RCC 7860 (cell line): ENCODE results near the gene GPR171.
"Not testable (repeated sequence)": the region's sequence is repeated elsewhere in the genome, so short reads cannot be mapped to it uniquely, and the experiment has no call there.

Experiments
- DNase-seq: peaks from one replicate; pipeline ENCODE4 v3.0.0-alpha.2; 2015; ENCODE audit warnings: low spot score
- FAIRE-seq: peaks from 2 replicates; lab custom pipeline; 2012; peaks lifted over from hg19 to GRCh38; lab: Jason Lieb, UNC

The GPR171 gene, protein sequence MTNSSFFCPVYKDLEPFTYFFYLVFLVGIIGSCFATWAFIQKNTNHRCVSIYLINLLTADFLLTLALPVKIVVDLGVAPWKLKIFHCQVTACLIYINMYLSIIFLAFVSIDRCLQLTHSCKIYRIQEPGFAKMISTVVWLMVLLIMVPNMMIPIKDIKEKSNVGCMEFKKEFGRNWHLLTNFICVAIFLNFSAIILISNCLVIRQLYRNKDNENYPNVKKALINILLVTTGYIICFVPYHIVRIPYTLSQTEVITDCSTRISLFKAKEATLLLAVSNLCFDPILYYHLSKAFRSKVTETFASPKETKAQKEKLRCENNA

DNA sequence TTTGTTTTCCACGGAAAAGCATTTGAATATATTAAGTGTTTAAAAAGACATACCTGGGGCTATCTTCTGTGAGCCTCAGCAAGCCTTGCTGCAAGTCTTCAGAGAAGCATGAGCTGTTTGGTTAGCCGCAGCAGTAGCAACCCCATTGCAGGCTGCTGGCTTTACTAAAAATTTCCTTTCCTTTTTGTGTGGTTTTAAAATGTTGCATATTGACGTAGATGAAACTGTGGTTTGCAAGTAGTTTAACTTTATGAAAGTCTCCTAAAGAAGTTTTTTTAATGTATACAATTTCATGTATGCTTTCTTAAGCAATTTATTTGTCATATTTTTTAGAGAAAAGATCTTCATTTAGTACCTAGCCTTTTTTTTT is at the start of gene GPR171:
TSS of gene GPR171 (minus strand) at position 166 of the 370 bp plus-strand sequence. CDS start 3,830 bp downstream, outside the sequence.
- FAIRE-seq (no peak), DNase-seq (no peak)

DNA sequence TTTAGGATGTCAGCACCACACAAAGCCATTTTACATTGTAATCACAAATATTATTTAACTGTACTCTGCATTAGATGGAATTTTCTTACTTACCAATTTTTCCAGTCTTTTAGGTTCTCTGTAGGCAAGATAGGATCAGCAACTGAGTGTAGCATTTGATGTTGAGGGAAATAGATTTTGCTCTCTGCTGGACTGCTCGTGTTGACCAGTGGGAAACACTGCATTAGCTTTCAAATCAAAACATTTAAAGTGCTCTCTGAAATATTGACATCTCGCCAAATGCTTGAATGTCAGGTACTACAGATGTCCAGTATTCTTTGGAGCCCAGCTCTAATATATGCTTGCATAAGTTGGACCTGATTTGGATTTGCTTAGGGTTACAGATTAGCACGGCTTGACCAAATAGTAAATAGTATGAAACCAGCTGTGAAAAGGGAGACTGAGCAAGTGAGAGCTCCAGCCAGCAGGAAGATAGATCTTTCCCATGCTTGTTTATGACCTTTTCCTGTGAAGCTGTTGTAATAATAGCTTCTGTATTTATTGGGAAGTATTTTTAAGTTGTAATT is 45.8 kb upstream of the GPR171 start:
- no peak for FAIRE-seq
- DNase-seq = no peak

DNA sequence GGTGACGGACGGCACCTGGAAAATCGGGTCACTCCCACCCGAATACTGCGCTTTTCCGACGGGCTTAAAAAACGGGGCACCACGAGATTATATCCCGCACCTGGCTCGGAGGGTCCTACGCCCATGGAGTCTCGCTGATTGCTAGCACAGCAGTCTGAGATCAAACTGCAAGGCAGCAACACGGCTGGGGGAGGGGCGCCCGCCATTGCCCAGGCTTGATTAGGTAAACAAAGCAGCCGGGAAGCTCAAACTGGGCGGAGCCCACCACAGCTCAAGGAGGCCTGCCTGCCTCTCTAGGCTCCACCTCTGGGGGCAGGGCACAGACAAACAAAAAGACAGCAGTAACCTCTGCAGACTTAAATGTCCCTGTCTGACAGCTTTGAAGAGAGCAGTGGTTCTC is 39.0 kb upstream of the GPR171 start:
- not testable (repeated sequence) for DNase-seq, FAIRE-seq

DNA sequence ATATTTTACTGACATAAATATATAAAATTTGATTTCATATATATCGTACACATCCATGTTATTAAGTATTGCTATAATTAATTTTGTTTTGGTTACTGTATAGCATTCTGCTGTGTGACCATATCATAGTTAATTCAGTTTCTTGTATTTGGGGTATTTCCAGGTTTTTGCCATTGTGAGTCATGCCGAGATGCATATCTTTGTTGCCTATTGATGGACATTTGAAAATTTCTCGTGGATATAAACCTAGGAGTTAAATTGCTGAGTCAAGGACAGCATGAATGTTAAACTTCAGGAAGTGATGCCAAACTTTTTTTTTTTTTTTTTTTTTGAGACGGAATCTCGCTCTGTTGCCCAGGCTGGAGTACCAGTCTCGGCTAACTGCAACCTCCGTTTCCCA is 33.7 kb upstream of the GPR171 start:
- FAIRE-seq (peak; percentile 46), DNase-seq (no peak)

DNA sequence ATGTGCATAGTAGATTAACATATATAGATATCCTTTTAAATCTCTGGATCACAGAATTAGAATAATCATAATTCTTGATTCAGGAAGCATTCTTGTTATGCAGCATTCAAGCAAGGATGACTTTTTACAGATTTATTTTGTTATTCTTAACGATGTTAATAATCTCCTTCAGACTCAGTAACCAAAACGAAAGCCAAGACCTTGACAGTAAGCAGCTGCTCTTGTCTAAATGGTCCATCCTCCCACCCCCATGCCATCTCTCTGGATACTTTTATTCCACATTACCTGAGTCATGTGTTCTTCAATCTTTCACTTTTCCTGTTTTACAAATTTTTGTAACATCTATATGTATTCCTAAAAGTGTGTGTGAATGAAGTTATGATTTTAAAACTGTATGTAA is 33.3 kb upstream of the GPR171 start:
- DNase-seq (no peak), FAIRE-seq (no peak)

DNA sequence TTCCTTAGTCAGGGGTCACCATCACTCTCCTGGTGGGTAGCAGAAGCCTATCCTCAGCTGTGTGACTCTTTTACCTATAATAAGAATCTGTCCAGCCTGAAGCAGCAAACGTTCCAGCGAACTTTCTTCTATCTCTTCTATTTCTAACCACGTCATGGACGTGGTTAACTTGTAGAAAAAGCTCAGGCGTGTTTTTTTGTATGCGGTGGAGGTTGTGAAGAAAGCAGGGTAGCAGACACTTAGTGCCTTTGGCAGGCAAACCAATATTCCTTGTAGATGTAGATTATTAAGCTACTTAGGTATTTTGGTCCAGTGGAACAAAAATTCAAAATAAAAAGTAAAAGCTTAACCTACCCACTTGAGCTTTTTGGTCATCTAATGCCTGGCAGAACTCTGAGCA is 31.8 kb upstream of the GPR171 start:
- DNase-seq (no peak), FAIRE-seq (no peak)

DNA sequence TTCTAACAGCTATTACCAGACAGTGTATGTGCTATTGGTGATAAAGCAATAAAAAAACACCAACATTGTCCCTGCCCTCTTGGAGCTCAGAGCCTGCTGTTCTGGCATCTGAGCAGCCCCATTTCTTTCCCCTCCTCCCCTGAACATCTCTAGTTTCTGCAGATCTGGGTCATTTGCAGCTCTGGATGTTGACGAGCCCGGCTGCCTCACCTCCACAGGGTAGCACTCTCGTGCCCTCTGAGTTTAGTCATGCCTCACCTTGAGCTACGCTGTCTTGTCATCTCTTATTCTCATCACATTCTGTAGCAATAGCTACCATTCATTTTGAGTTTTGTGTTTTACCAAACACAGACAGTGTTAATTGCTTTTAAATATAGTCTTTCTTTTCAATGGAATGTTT is 30.0 kb upstream of the GPR171 start:
- FAIRE-seq = no peak
- no peak for DNase-seq

DNA sequence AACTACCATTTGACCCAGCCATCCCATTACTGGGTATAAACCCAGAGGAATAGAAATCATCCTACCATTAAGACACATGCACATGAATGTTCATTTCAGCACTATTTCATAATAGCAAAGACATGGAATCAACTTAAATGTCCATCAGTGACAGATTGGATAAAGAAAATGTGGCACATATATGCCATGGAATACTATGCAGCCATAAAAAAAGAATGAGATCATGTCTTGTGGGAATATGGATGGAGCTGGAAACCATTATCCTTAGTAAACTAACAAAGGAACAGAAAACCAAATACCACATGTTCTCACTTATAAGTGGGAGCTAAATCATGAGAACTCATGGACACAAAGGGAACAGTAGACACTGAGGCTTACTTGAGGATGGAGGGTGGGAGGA is 29.4 kb upstream of the GPR171 start:
- DNase-seq, FAIRE-seq: not testable (repeated sequence)

DNA sequence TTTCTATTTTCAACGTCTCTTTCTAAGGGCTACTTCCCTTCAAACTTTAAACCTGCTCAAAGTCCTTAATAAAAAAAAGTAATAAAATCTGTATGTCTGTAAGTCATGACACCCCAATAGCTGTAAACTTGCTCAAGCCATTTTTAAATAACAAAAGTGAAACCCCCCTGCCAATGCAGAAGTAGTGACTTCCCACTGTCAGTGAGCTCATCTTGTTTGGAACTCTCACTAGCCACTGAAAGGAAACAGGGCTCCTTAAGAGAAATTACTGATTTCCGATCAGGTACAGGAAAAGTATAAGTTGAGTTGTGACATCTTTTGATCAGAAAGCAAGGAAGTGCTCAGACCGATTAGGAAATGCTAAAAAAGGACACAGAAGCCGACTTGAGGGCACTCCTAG is 27.6 kb upstream of the GPR171 start:
- DNase-seq = no peak
- FAIRE-seq = no peak

DNA sequence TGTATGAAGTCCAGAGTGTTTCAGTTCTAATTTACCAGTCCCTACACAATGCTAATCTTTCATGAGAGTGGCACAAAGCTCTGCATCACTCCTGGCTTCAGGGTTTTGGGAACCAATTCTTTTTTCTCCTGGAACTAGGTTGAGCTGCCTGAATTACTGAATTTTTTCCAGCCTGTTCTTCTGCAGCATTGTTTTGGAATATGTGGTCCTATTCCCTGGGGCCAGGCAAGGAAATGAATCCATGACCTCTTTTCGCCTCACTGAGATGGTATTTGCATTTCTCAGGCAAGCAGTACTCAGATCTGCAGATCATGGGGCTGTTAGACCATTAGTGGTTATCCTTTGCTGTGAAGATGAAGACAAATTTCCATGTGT is 25.6 kb upstream of the GPR171 start:
- FAIRE-seq = peak; percentile 68

DNA sequence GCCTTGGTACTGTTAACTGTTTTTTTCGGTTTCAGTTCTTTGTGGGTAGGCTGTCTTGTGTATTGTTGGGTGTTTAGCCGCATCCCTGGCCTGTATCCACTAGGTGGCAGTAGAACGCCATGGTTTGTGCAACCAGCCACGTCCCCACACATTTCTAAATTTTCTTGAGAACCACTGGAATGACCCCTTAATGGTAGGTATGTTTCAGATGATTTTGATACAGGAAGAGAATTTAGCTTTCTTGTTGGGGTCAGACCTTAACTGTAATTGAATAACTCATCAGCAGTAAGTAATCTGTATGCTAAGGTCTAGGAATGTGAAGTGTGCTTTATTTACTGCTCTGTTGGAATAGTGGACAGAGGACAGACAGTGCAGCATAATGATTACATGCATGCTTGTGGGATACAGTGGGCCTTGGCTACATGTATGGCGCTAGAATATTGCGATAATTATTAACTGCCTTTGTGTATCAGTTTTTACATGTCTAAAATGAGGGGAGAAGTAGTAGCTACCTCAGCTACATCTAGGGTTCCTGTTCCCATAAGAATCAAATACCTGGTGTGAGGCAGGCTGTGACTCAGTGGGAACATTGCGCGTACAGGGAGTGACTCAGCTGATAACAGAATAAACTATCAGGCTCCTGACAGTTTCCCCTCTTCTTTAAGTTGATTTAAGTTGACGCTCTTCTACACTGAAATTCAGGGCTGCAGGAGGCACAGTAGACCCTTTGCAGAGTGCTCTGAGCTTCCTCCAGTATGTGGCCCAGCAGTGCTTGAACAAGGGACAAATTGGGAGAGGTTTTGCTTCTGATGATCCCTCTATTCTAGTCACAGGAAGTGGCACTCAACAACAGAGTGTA is 25.0 kb upstream of the GPR171 start:
- peak; percentile 88 for FAIRE-seq
- DNase-seq = peak; percentile 81

More for the DNA sequence above, 25.6 kb upstream of the GPR171 start:
- peak; percentile 43 for DNase-seq

DNA sequence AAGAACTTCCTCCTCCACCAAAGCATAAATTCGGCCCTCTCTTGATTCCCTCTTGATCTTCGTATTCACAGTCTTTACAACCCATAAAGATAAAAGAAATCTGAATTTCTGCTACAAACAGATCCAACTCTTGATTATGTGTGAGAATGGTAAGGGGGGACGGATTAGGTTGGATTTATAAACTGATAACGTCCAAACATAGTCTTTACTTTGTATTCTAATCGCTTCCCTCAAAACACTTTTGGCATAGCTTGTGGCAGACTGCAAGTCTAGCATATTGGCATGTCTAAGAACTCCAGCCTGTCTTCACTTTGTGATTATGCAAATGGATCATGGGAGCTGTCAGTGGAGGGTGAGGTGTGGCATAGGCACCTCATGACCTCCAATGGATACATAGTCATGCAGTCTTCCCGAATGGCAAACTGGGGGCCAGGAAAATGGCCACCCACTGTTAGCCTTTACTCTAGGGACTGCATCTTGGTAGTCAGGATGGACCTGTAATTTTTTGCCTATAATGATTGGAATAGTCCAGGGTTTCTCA is 24.3 kb upstream of the GPR171 start:
- DNase-seq (no peak), FAIRE-seq (no peak)

DNA sequence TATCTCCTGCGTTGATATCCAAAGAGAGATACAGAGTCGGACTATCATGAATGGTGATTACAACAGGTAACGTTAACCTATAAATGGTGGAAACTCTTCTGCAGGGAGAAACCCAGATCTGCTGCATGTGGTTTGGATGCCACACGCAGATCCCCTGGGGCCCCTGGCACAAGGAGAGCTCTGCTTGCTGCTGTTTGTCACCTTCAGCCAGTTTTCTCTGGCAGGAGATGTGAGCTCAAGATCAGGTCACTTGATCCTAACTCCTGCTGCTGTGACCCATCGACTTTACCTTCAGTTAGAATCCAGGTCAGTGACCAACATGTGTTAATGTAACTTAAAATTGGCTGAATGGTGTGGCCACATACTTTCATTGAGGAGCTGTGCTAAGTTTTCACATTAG is 23.8 kb upstream of the GPR171 start:
- FAIRE-seq (no peak), DNase-seq (no peak)

DNA sequence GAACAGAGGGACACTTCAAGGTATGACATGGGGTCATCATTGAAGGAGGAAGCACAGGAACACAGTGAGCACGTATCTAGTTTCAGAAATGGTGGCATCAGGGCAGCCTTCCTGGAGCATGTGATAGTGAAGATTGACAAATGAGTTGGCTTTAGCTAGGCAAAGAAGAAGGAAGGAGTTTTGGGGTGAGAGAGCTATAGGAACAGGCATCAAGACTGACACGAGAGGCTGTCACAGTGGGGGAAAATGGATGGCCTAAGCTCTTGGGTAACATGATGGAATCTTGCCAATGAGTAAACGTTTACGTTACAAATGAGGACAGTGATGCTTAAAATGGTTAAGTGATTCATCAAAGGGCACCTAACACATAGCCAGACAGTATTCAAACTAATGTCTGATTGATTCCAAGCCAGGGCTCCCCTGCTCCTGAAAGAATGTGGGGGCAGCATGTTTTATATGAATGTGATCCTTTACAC is 23.1 kb upstream of the GPR171 start:
- DNase-seq (peak; percentile 89), FAIRE-seq (peak; percentile 88)

DNA sequence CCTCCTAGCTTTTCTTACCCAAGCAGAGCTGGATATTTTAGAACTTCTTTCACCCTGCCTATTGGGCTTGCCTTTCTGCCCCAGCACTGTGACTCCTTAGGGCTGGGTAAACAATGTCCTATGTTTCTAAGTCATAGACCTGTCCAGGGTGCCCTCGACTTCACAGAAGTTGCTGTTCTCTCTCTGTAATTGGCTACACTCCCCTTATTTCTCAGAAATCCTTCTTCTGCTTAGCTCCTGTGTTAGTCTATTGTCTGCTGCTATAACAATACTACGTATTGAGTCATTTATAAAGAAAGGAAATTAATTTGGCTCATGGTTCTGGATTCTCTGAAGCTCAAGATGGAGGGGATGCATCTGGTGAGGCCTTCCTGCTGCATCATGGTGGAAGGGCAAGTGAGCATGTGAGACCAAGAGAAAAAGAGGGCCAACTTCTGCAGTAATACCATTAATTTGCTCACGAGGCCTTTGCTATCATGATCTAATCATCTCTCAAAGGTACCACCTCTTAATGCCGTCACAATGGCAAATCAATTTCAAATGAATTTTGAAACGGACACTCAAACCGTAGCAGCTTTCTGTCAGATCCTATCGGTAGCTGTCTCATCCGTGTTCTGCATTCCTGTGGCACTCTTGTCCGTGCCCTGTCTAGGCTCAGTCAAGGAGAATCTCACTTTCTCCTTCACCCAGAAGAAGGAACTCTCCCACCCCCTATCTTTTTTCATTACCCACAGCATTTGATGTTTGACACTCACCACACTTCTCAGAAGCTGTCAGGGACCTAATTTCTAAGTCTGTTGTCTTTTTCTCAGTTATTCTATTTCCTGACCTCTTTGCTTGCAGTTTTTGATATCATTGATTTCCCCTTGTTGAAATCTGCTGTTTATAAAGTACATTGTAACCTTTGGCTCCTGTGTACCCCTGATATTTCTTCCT is 22.3 kb upstream of the GPR171 start:
- no peak for FAIRE-seq
- no peak for DNase-seq

DNA sequence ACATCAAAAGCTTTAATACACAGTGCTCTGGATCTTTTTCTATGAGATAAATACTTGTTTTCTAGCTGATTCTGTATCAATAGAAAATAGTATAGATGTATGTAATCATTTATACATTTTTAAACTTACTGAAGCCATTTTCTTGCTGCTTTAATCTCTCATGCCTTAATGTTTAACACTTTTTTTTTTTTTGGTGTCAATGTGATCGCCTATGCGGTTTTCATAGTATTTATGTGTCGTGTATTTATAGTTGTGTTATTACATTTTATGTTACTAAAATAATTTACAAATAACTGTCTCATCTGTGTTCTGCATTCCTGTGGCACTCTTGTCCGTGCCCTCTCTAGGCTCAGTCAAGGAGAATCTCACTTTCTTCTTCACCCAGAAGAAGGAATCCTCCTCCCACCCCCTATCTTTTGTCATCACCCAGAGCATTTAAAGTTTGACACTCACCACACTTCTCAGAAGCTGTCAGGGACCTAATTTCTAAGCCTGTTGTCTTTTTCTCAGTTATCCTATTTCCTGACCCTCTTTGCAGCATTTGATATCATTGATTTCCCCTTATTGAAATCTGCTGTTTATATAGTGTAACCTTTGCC is 21.4 kb upstream of the GPR171 start:
- FAIRE-seq (no peak), DNase-seq (no peak)

DNA sequence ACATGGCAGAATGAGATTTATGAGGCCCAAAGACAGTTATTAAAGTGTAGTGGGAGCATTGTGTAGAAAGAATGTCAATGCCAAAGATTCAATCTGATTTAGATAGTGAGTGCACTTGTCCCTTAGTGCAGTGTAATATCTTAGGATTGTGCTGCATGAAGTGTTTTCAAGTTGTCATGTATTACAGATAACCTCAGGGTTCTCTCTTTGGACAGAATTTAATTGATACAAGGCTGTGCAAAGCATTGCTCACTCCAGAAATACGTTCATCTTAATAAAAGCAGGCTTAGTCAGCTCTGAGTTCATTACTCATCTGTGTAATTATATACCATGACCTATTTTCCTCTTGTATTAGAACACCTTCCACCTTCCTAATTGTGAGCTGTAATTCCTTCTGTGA is 16.0 kb upstream of the GPR171 start:
- peak; percentile 91 for DNase-seq
- FAIRE-seq = peak; percentile 96

DNA sequence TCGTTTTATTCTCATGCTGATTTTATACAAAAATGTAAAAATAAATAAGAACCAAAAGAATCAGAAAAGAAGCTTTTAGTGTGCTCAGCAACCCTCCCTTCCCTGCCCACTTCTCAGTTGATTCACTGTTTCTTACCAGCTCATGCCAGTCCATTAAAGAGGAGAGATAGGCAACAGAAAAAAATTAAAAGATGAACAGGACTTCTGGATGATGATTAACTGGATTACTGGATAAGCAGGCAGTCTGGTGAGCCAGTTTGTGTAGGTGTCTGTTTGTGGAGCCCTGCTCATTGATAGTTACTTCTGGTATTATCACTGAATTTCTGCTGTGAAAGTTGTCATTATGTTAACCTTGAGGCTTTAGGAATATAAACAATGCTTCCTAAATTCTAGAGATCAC is 15.1 kb upstream of the GPR171 start:
- FAIRE-seq = peak; percentile 85
- peak; percentile 61 for DNase-seq

DNA sequence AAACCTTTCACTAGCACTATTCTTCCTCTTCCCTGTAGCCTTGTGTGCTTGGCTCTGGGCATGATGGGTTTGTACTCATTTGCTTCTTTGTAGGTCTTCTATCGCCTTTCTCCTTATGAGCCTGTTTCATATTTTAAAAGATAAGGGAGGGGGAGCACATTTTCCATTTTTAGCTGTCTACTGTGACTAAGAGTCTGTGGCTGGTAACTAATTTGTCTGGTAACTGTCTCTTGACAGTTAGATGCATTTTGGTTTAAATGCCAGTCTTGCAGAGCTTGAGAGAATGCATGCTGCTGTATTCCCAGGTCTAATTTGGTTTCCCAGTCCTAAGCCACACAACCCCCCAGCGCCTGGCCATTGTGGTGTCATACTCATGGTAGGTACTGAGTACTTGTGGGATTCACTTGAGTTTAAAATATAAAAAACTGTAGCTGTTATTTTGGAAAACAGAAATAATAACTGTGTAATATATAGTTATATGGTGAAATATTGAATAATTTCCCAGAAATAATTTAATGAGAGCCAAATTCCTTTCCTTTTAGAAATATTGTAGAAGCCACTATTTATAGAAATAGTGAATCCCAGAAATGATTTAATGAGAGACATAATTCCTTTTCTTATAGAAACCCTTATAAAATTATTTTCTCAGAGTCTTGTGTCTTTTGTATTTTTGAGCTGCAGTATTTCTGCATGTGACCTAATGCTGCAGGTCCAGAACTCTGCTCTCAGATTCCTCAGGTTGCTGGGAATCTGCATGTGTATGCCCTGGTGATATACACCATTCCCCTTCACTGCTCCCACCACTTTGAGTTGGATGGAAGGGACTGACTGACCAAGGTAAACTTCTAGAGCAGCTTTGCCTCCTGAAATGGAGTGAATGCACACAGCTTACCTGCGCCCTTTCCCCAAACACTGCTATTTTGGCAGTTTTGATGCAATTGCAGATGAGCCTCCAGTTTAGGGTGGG is 13.9 kb upstream of the GPR171 start:
- peak; percentile 67 for DNase-seq
- peak; percentile 87 for FAIRE-seq
